ENCODE data around the gene AKT3. TPM values are rescaled to one million over a fixed set of nuclear protein-coding genes. Genes with fewer than 3 reads are reported as not detected.
A peak's percentile ranks its signal among the peaks of the same experiment; 100 is the strongest.

The AKT3 gene
- total and polyA plus RNA-seq, 8 donors, result 5.5 to 100 (median 13.8) TPM

- no peak for TF ChIP-seq CTCF (IDR thresholded peaks at IDR 0.05)
- TF ChIP-seq EP300 (IDR thresholded peaks at IDR 0.05), result no peak
- TF ChIP-seq POLR2AphosphoS5 (IDR thresholded peaks at IDR 0.05), result no peak
- no peak for TF ChIP-seq POLR2A (IDR thresholded peaks at IDR 0.05)
- Histone ChIP-seq H3K27me3 (no peaks in the 10 kb centered on the region), H3K9me3 (no peaks in the 10 kb centered on the region), H3K4me1 (peaks cover 4 to 26% (median 15%) of the 10 kb centered on the region in 4 donors), H3K4me3 (no peak overlapping the region), H3K36me3 (peaks cover 0 to 18% (median 2%) of the 10 kb centered on the region in 4 donors), H3K27ac (no peak overlapping the region)
- intact Hi-C loops (cut with DNase I; ENCODE audit: low total_unique reads), result no loop called here
- no peak for DNase-seq
- 88 to 96% (median 94%) methylated on average over 7 of the region's 7 CpGs for WGBS, 5 donors
Observed at GRCh38 chr1:243477731-243478290, 372.2 kb downstream of the AKT3 start.

GRCh38 chr1:243475966-243476365, 374.1 kb downstream of the AKT3 start:
- no peaks in the 10 kb centered on the region for H3K27me3 ChIP-seq
- H3K4me1 ChIP-seq, result peaks cover 0 to 25% (median 14%) of the 10 kb centered on the region in 4 donors
- no peak overlapping the region for H3K27ac ChIP-seq
- peaks cover 0 to 18% (median 2%) of the 10 kb centered on the region in 4 donors for H3K36me3 ChIP-seq
- no peak for TF ChIP-seq POLR2AphosphoS5 (IDR thresholded peaks at IDR 0.05)
- no peak for TF ChIP-seq EP300 (IDR thresholded peaks at IDR 0.05)
- TF ChIP-seq POLR2A (IDR thresholded peaks at IDR 0.05), result no peak
- no peak for TF ChIP-seq CTCF (IDR thresholded peaks at IDR 0.05)
- H3K9me3 ChIP-seq, result no peaks in the 10 kb centered on the region
- H3K4me3 ChIP-seq, result no peak overlapping the region
- 80 to 93% (median 90%) methylated on average over 7 of the region's 7 CpGs for WGBS, 5 donors
- DNase-seq, result peak in 1 of 2 donors; percentile 46
- intact Hi-C loops (cut with DNase I; ENCODE audit: low total_unique reads), result no loop called here

GRCh38 chr1:243474906-243475305, 375.1 kb downstream of the AKT3 start:
- peaks cover 0 to 25% (median 14%) of the 10 kb centered on the region in 4 donors for H3K4me1 ChIP-seq
- H3K9me3 ChIP-seq, result no peaks in the 10 kb centered on the region
- no peak for DNase-seq
- H3K36me3 ChIP-seq, result peaks cover 0 to 25% (median 4%) of the 10 kb centered on the region in 4 donors
- no peak overlapping the region for H3K27ac ChIP-seq
- no peak overlapping the region for H3K4me3 ChIP-seq
- H3K27me3 ChIP-seq, result no peaks in the 10 kb centered on the region
- WGBS, 5 donors, result 91 to 98% (median 98%) methylated on average over 7 to 9 of the region's 9 CpGs
- intact Hi-C loops (cut with DNase I; ENCODE audit: low total_unique reads), result no loop called here
- TF ChIP-seq EP300 (IDR thresholded peaks at IDR 0.05) (no peak), POLR2A (IDR thresholded peaks at IDR 0.05) (no peak), POLR2AphosphoS5 (IDR thresholded peaks at IDR 0.05) (no peak), CTCF (IDR thresholded peaks at IDR 0.05) (no peak)

GRCh38 chr1:243474136-243474881, 375.7 kb downstream of the AKT3 start:
- Histone ChIP-seq H3K27ac (peak overlapping the region in 2 of 5 donors; percentile 49 to 64), H3K36me3 (peaks cover 0 to 26% (median 4%) of the 10 kb centered on the region in 4 donors), H3K9me3 (no peaks in the 10 kb centered on the region), H3K27me3 (no peaks in the 10 kb centered on the region), H3K4me1 (peaks cover 0 to 25% (median 14%) of the 10 kb centered on the region in 4 donors), H3K4me3 (peak overlapping the region in 2 of 4 donors; percentile 14 to 32)
- intact Hi-C loops (cut with DNase I; ENCODE audit: low total_unique reads), result no loop called here
- no peak for DNase-seq
- TF ChIP-seq CTCF (IDR thresholded peaks at IDR 0.05) (no peak), POLR2A (IDR thresholded peaks at IDR 0.05) (no peak)
- WGBS, 5 donors, result 80 to 90% (median 85%) methylated on average over 29 to 55 of the region's 55 CpGs
